Left forelimb (tissue), 1 donor: Measurements from ENCODE around the gene AGK.
"Not testable (repeated sequence)": the region's sequence is repeated elsewhere in the genome, so short reads cannot be mapped to it uniquely, and the experiment has no call there.

Experiments used
- DNase-seq: peaks from one replicate; pipeline ENCODE4 v3.0.0-alpha.2; 2018; ENCODE audit warnings: low spot score

The AGK gene

GRCh38 chr7:141557360-141557759, 6.2 kb downstream of the AGK start:
- no peak for DNase-seq

- not testable (repeated sequence) for DNase-seq
Measured at GRCh38 chr7:141557831-141558531, 6.8 kb downstream of the AGK start.

- no peak for DNase-seq
Measured at GRCh38 chr7:141558544-141559183, 7.5 kb downstream of the AGK start.

- no peak for DNase-seq
Measured at GRCh38 chr7:141559961-141560360, 8.8 kb downstream of the AGK start.

GRCh38 chr7:141562036-141562435, 10.8 kb downstream of the AGK start:
- DNase-seq, result no peak

- no peak for DNase-seq
Measured at GRCh38 chr7:141562543-141562942, 11.3 kb downstream of the AGK start.

- DNase-seq, result no peak
Measured at GRCh38 chr7:141562972-141563371, 11.8 kb downstream of the AGK start.

GRCh38 chr7:141563956-141564623, 12.9 kb downstream of the AGK start:
- no peak for DNase-seq

GRCh38 chr7:141567432-141567831, 16.2 kb downstream of the AGK start:
- no peak for DNase-seq

- DNase-seq, result no peak
Measured at GRCh38 chr7:141568227-141568626, 17.0 kb downstream of the AGK start.

GRCh38 chr7:141571059-141571458, 19.8 kb downstream of the AGK start:
- no peak for DNase-seq

- DNase-seq, result no peak
Measured at GRCh38 chr7:141572175-141572574, 21.0 kb downstream of the AGK start.

GRCh38 chr7:141573511-141573910, 22.3 kb downstream of the AGK start:
- no peak for DNase-seq

- no peak for DNase-seq
Measured at GRCh38 chr7:141575164-141575563, 24.0 kb downstream of the AGK start.

GRCh38 chr7:141575654-141576448, 24.6 kb downstream of the AGK start:
- no peak for DNase-seq

GRCh38 chr7:141577043-141577839, 26.0 kb downstream of the AGK start:
- DNase-seq, result no peak

GRCh38 chr7:141579953-141580352, 28.7 kb downstream of the AGK start:
- not testable (repeated sequence) for DNase-seq

- DNase-seq, result not testable (repeated sequence)
Measured at GRCh38 chr7:141582063-141582462, 30.9 kb downstream of the AGK start.

GRCh38 chr7:141584935-141585334, 33.7 kb downstream of the AGK start:
- DNase-seq, result no peak

- no peak for DNase-seq
Measured at GRCh38 chr7:141585592-141586510, 34.6 kb downstream of the AGK start.
